Measurements from ENCODE around the gene BOLL. TPM values are rescaled to one million over a fixed set of nuclear protein-coding genes. Genes with fewer than 3 reads are reported as not detected.

The BOLL gene
- polyA plus RNA-seq, 2 of the 4 experiments (the other 2 are of a cell fraction), result not detected

DNA sequence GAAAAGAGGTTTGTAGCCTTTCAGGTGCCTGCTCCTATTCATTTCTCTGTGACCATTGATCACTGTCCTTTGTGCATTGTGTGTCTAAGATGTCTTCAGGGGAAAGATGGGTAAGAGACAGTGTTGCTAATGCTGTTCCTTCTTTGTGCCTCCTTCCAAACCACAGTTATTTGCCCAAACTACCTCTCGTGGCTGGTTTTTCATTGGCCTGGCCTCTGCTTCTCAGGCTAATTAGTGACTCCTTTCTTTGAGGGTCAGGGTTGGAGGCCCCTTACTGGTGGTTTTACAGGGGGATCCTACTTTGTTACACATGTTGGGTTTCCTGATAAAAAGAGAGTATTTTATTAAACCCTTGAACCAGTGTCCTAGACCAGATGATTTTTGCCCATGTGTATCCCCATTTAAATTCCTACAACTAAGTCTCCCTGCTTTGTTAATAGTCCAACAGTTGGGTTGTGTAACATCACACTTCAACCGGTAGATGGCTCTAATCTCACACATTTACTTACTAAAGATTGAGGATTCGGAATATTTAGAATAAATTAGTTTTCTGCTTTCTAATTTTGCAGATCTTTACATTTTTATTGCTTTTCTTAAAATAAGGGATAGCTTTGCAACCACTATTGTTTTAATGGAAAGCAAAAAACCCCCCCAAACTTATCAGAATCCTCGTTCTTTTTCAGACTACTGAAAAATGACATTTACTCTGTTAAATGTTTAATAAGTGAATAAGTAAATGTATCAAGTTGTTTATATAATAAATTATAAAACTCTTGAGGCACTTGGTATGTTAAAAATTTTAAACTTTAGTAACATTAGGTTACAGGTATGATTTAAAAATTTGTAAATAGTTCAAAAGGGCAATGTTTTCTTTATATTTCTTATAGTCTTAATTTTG is 77.6 kb downstream of the BOLL start:
- ChIA-PET CTCF (interaction anchor here (0.6 to 2.1 kb wide), 7 partner anchors 9 to 1115 kb away, joined by 3 to 10 read pairs (median 3); no protein-coding TSS in a partner anchor), POLR2A (no interaction called here)
- peak overlapping the region; percentile 87 for H3K4me2 ChIP-seq
- peaks cover 30% of the 10 kb centered on the region for H3K4me1 ChIP-seq
- no peaks in the 10 kb centered on the region for H3K9me3 ChIP-seq
- peak overlapping the region; percentile 64 for H3K4me3 ChIP-seq
- TF ChIP-seq ATOH8 (CRISPR knock-in tag; IDR thresholded peaks at IDR 0.05; ENCODE audit: low read depth) (no peak), RFX5 (IDR thresholded peaks at IDR 0.05) (no peak), CTCF (IDR thresholded peaks at IDR 0.05) (peak; percentile 75), TP53 (CRISPR knock-in tag; IDR thresholded peaks at IDR 0.05) (no peak), EP300 (IDR thresholded peaks at IDR 0.05) (no peak), FOXS1 (CRISPR knock-in tag; IDR thresholded peaks at IDR 0.05) (no peak), ZNF302 (CRISPR knock-in tag; IDR thresholded peaks at IDR 0.05) (no peak), CEBPB (IDR thresholded peaks at IDR 0.05) (peak; percentile 25 to 75; a peak in 3 of 4 replicates), RAD21 (conservative IDR thresholded peaks at IDR 0.05 in 1 of 2, IDR thresholded peaks at IDR 0.05 in 1 of 2) (peak; percentile 60 to 62), REST (IDR thresholded peaks at IDR 0.05) (no peak), ZFP36 (IDR thresholded peaks at IDR 0.05; ENCODE audit: borderline replicate concordance, partially characterized antibody) (no peak), SMC3 (IDR thresholded peaks at IDR 0.05) (peak; percentile 49; the same call in 2 of the 3 replicates)
- WGBS (ENCODE audit: missing lambda C conversion rate), result 20% methylated on average over 4 of the region's 4 CpGs
- DNase-seq (ENCODE audit: low read depth in 1 of 2, low spot score in 1 of 2), result peak; percentile 25 to 57
- ATAC-seq, result peak in 1 of 2 experiments; percentile 16; a peak in 1 of 6 replicates
- H3K27ac ChIP-seq, result no peak overlapping the region
- FAIRE-seq, result no peak

DNA sequence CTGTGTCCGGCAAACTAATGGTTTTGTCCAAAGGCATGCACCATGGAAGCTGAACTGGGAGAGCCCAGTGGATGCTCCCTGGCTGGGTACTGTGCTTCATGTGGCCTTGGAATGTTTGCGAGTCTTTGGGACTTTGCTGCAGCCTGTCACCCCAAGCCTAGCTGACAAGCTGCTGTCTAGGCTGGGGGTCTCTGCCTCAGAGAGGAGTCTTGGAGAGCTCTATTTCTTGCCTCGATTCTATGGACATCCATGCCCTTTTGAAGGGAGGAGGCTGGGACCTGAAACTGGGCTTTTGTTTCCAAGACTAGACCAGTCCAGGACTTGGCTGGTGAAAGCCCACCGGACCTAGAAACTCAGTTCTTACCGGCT is 78.3 kb downstream of the BOLL start:
- DNase-seq (ENCODE audit: low read depth in 1 of 2, low spot score in 1 of 2), result no peak
- Histone ChIP-seq H3K4me1 (peaks cover 30% of the 10 kb centered on the region), H3K27ac (peak overlapping the region in 1 of 2 experiments; percentile 7; a peak in 1 of 6 replicates), H3K4me2 (peak overlapping the region; percentile 87), H3K9me3 (no peaks in the 10 kb centered on the region), H3K4me3 (peak overlapping the region; percentile 64)
- peak in 1 of 2 experiments; percentile 11; a peak in 3 of 6 replicates for ATAC-seq
- ChIA-PET CTCF (interaction anchor here (0.7 to 2.1 kb wide), 5 partner anchors 9 to 115 kb away, joined by 3 to 10 read pairs (median 3); no protein-coding TSS in a partner anchor), POLR2A (no interaction called here)
- FAIRE-seq, result no peak
- 68% methylated on average over 5 of the region's 5 CpGs for WGBS (ENCODE audit: missing lambda C conversion rate)
- TF ChIP-seq TFCP2L1 (CRISPR knock-in tag; IDR thresholded peaks at IDR 0.05), result no peak
- no peak for TF ChIP-seq SMC3 (IDR thresholded peaks at IDR 0.05)
- no peak for TF ChIP-seq MAX (IDR thresholded peaks at IDR 0.05)
- no peak for TF ChIP-seq REST (IDR thresholded peaks at IDR 0.05)
- TF ChIP-seq RNF2 (IDR thresholded peaks at IDR 0.05; ENCODE audit: borderline replicate concordance, low read depth), result no peak
- no peak for TF ChIP-seq ATOH8 (CRISPR knock-in tag; IDR thresholded peaks at IDR 0.05; ENCODE audit: low read depth)
- TF ChIP-seq MAFK (IDR thresholded peaks at IDR 0.05; ENCODE audit: partially characterized antibody), result no peak
- no peak for TF ChIP-seq RAD21 (conservative IDR thresholded peaks at IDR 0.05 in 1 of 2, IDR thresholded peaks at IDR 0.05 in 1 of 2)
- TF ChIP-seq E2F6 (IDR thresholded peaks at IDR 0.05; ENCODE audit: borderline replicate concordance, low read depth), result no peak
- TF ChIP-seq SREBF2 (IDR thresholded peaks at IDR 0.05), result no peak
- no peak for TF ChIP-seq EHF (CRISPR knock-in tag; IDR thresholded peaks at IDR 0.05)
- no peak for TF ChIP-seq KDM1A (IDR thresholded peaks at IDR 0.05; ENCODE audit: low read depth)

All from A549 (cell line).